SK-N-SH treated with all-trans-retinoic acid at 6 μM for 48 hours (cell line): ENCODE data around the gene TMEM217.

Experiments
- ARNTL ChIP-seq: fragments of 450-650 bp; formaldehyde crosslinking; IDR thresholded peaks from 2 replicates; pipeline ENCODE4 v1.5.0; 2020; ENCODE audit warnings: low read depth, mild to moderate bottlenecking, moderate library complexity, borderline replicate concordance
- ISL1 ChIP-seq: fragments of 250-450 bp; sonication (Bioruptor Pico); IDR thresholded peaks from 2 replicates; pipeline ENCODE4 v2.1.2; 2022; ENCODE audit warnings: mild to moderate bottlenecking, moderate library complexity
- RARB ChIP-seq: fragments of 250-450 bp; sonication (Bioruptor Pico); IDR thresholded peaks from 2 replicates; pipeline ENCODE4 v1.8.0; 2021; ENCODE audit warnings: mild to moderate bottlenecking, moderate library complexity
- SNAI2 ChIP-seq: fragments of 250-450 bp; sonication (Bioruptor Pico); IDR thresholded peaks from 2 replicates; pipeline ENCODE4 v1.5.0; 2020; ENCODE audit warnings: mild to moderate bottlenecking, moderate library complexity
- TSHZ2 ChIP-seq: fragments of 250-450 bp; sonication (Bioruptor Pico); IDR thresholded peaks from 2 replicates; pipeline ENCODE4 v1.5.0; 2020; ENCODE audit warnings: mild to moderate bottlenecking, moderate library complexity
- ZFP30 ChIP-seq: fragments of 450-650 bp; formaldehyde crosslinking; IDR thresholded peaks from 2 replicates; pipeline ENCODE4 v1.5.0; 2022; ENCODE audit warnings: mild to moderate bottlenecking, moderate library complexity
- ZNF70 ChIP-seq: fragments of 450-650 bp; formaldehyde crosslinking; IDR thresholded peaks from 2 replicates; pipeline ENCODE4 v1.5.0; 2020; ENCODE audit warnings: mild to moderate bottlenecking, moderate library complexity

GRCh38 chr6:37239950-37240713 is 17.8 kb downstream of the TMEM217 start:
- TF ChIP-seq TSHZ2 (0 out of 2 replicates have a peak, but pooled peaks have one; percentile 14), ZNF70 (no peak), RARB (CRISPR knock-in tag) (peak; percentile 39; the same call in 1 of the 2 replicates), ISL1 (CRISPR knock-in tag) (peak; percentile 78), SNAI2 (CRISPR knock-in tag) (peak; percentile 89; the same call in 1 of the 2 replicates), ARNTL (CRISPR knock-in tag) (no peak), ZFP30 (no peak)
